Activated effector memory CD4-positive, alpha-beta T cell treated with anti-CD3 and anti-CD28 coated beads, Interleukin-2, amount 50 U/mL, for 16 hours (primary cell): ENCODE data around the gene RALGDS.
"Not testable (repeated sequence)": the region's sequence is repeated elsewhere in the genome, so short reads cannot be mapped to it uniquely, and the experiment has no call there.

Source experiments
- DNase-seq: peaks from one replicate; pipeline ENCODE4 v3.0.0-alpha.2; 2020

RALGDS gene

GRCh38 chr9:133083688-133084087 is 37.4 kb downstream of the RALGDS start:
- not testable (repeated sequence) for DNase-seq

GRCh38 chr9:133081957-133082644 is 38.9 kb downstream of the RALGDS start:
- peak; percentile 19 for DNase-seq

- DNase-seq: not testable (repeated sequence)
Measured at GRCh38 chr9:133080786-133081779, 40.0 kb downstream of the RALGDS start.

- no peak for DNase-seq
Measured at GRCh38 chr9:133080161-133080560, 40.9 kb downstream of the RALGDS start.

- DNase-seq: peak; percentile 47
Measured at GRCh38 chr9:133078486-133078885, 42.6 kb downstream of the RALGDS start.

GRCh38 chr9:133076691-133077090 is 44.3 kb downstream of the RALGDS start:
- DNase-seq: no peak

- no peak for DNase-seq
Measured at GRCh38 chr9:133075925-133076630, 45.0 kb downstream of the RALGDS start.

- DNase-seq: no peak
Measured at GRCh38 chr9:133074111-133074651, 46.9 kb downstream of the RALGDS start.

GRCh38 chr9:133073086-133074014 is 47.7 kb downstream of the RALGDS start:
- no peak for DNase-seq

- DNase-seq: not testable (repeated sequence)
Measured at GRCh38 chr9:133072210-133072609, 48.8 kb downstream of the RALGDS start.

GRCh38 chr9:133071484-133072150 is 49.4 kb downstream of the RALGDS start:
- peak; percentile 37 for DNase-seq

- not testable (repeated sequence) for DNase-seq
Measured at GRCh38 chr9:133070985-133071384, 50.1 kb downstream of the RALGDS start.

GRCh38 chr9:133070500-133070961 is 50.5 kb downstream of the RALGDS start:
- DNase-seq: peak; percentile 61

- not testable (repeated sequence) for DNase-seq
Measured at GRCh38 chr9:133068431-133068830, 52.6 kb downstream of the RALGDS start.

- DNase-seq: peak; percentile 57
Measured at GRCh38 chr9:133067813-133068212, 53.2 kb downstream of the RALGDS start.

GRCh38 chr9:133067006-133067405 is 54.0 kb downstream of the RALGDS start:
- peak; percentile 59 for DNase-seq

GRCh38 chr9:133066181-133066983 is 54.7 kb downstream of the RALGDS start:
- no peak for DNase-seq

GRCh38 chr9:133065070-133065388 is 56.0 kb downstream of the RALGDS start:
- DNase-seq: no peak

- peak; percentile 61 for DNase-seq
Measured at GRCh38 chr9:133064241-133065069, 56.6 kb downstream of the RALGDS start.
